GM21526 (cell line): ENCODE data around the gene ZNF786.
A peak's percentile ranks its signal among the peaks of the same experiment; 100 is the strongest.
"Not testable (repeated sequence)": the region's sequence is repeated elsewhere in the genome, so short reads cannot be mapped to it uniquely, and the experiment has no call there.

Source experiments
- ATAC-seq: cut with Tn5 transposase; IDR thresholded peaks from one replicate; pipeline ENCODE4 v1.9.1; 2021; ENCODE audit warnings: moderate library complexity; ENCODE audit not compliant: unreplicated experiment, low FRiP score

ZNF786 gene

GRCh38 chr7:149090397-149091195, at the start of gene ZNF786:
TSS of gene ZNF786 (minus strand) at chr7:149090718. CDS start at chr7:149090640, 78 bp downstream.
- ATAC-seq: peak; percentile 89

GRCh38 chr7:149136118-149136517, 45.6 kb upstream of the ZNF786 start:
- no peak for ATAC-seq

GRCh38 chr7:149133028-149133710, 42.7 kb upstream of the ZNF786 start:
- no peak for ATAC-seq

GRCh38 chr7:149130572-149131198, 40.2 kb upstream of the ZNF786 start:
- ATAC-seq: no peak

GRCh38 chr7:149126662-149127266, 36.2 kb upstream of the ZNF786 start:
- ATAC-seq: peak; percentile 38

GRCh38 chr7:149125863-149126661, 35.5 kb upstream of the ZNF786 start, which contains the start of gene ZNF425:
TSS of gene ZNF425 (minus strand) at chr7:149126324. CDS start at chr7:149126213, 111 bp downstream.
- ATAC-seq: peak; percentile 86

GRCh38 chr7:149125189-149125862, 34.8 kb upstream of the ZNF786 start:
- peak; percentile 4 for ATAC-seq

- no peak for ATAC-seq
Observed at GRCh38 chr7:149109969-149110368, 19.5 kb upstream of the ZNF786 start.

GRCh38 chr7:149104749-149105148, 14.2 kb upstream of the ZNF786 start:
- no peak for ATAC-seq

- no peak for ATAC-seq
Observed at GRCh38 chr7:149104214-149104613, 13.7 kb upstream of the ZNF786 start.

GRCh38 chr7:149103424-149103823, 12.9 kb upstream of the ZNF786 start:
- ATAC-seq: no peak

GRCh38 chr7:149102666-149103065, 12.1 kb upstream of the ZNF786 start:
- no peak for ATAC-seq

- no peak for ATAC-seq
Observed at GRCh38 chr7:149100821-149101220, 10.3 kb upstream of the ZNF786 start.

- ATAC-seq: no peak
Observed at GRCh38 chr7:149099058-149099457, 8.5 kb upstream of the ZNF786 start.

- no peak for ATAC-seq
Observed at GRCh38 chr7:149097088-149097487, 6.6 kb upstream of the ZNF786 start.

GRCh38 chr7:149093228-149093627, 2.7 kb upstream of the ZNF786 start:
- ATAC-seq: no peak

GRCh38 chr7:149092244-149092643, 1.7 kb upstream of the ZNF786 start:
- not testable (repeated sequence) for ATAC-seq

GRCh38 chr7:149087376-149087775, 3.1 kb downstream of the ZNF786 start:
- no peak for ATAC-seq

- ATAC-seq: no peak
Observed at GRCh38 chr7:149085866-149086265, 4.7 kb downstream of the ZNF786 start.

- ATAC-seq: no peak
Observed at GRCh38 chr7:149084407-149084806, 6.1 kb downstream of the ZNF786 start.
